BJ (cell line): ENCODE data around the gene IRAK3. TPM values are rescaled to one million over a fixed set of nuclear protein-coding genes. Genes with fewer than 3 reads are reported as not detected.
"Not testable (repeated sequence)": the region's sequence is repeated elsewhere in the genome, so short reads cannot be mapped to it uniquely, and the experiment has no call there.

Experiments
- CTCF ChIA-PET: fragments of 350-600 bp; formaldehyde crosslinking; extraction: SDS; loops from one replicate; lab custom pipeline; 2021; ENCODE audit warnings: antibody characterized with exemption, inconsistent platforms; lab: Yijun Ruan, JAX
- POLR2A ChIA-PET: fragments of 300-600 bp; sonication (Branson Sonifier 250); formaldehyde crosslinking; extraction: SDS; loops from one replicate; lab custom pipeline; 2021; ENCODE audit warnings: antibody characterized with exemption; lab: Charles Lee
- DNase-seq: peaks from one replicate; pipeline ENCODE4 v3.0.0-alpha.2; 2011; ENCODE audit warnings: low read depth
- H3K27me3 ChIP-seq: 2 replicates; pipeline ENCODE4 v1.6.0; 2011; ENCODE audit warnings: low read length; ENCODE audit not compliant: control insufficient read depth, insufficient read depth
- H3K36me3 ChIP-seq: 2 replicates; pipeline ENCODE4 v1.5.1; 2011; ENCODE audit warnings: low read length; ENCODE audit not compliant: control insufficient read depth, insufficient read depth
- H3K4me3 ChIP-seq: 2 replicates; pipeline ENCODE4 v1.5.1; 2011; ENCODE audit warnings: low read depth, mild to moderate bottlenecking, control low read depth, low read length
- polyA plus RNA-seq: library from polyadenylated mRNA; depleted of rRNA; stranded (reverse); fragments of >200 nt; gene quantifications from 2 replicates; pipeline ENCODE4 v1.2.3, GENCODE V29; 2011
- TF ChIP-seq, protein P1 (sequence below): IDR thresholded peaks from 2 replicates; pipeline ENCODE4 v1.5.1; 2011; ENCODE audit warnings: low read depth, mild to moderate bottlenecking, control low read depth, inconsistent platforms, low read length, moderate library complexity; ENCODE audit not compliant: insufficient read depth

Gene IRAK3
- polyA plus RNA-seq, 1 experiment: 3.1 TPM

DNA sequence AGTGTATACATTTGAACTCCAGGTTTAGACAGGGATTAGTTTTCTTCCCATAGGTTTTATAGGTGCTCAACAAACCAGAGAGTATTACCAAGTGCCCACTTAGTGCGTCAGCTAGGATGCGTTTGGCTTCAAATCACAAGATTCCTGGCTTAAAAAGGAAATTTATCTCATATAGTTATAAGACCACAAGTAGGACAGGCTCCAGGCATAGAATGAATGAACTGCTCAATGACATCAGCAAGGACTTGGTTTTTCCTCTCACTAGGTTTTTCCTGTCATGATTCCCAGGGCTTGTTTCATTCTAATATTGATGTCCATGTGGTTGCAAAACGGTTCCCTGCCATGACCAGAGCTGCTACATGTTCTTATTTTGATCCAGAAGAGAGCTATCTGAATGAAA, 6.1 kb upstream of the IRAK3 start:
- ChIA-PET POLR2A (no interaction called here), CTCF (no interaction called here)
- Histone ChIP-seq H3K4me3 (no peak overlapping the region), H3K36me3 (no peaks in the 10 kb centered on the region), H3K27me3 (peaks cover 3% of the 10 kb centered on the region; the same call in 1 of the 2 replicates)
- no peak for DNase-seq
- TF ChIP-seq, protein P1, sequence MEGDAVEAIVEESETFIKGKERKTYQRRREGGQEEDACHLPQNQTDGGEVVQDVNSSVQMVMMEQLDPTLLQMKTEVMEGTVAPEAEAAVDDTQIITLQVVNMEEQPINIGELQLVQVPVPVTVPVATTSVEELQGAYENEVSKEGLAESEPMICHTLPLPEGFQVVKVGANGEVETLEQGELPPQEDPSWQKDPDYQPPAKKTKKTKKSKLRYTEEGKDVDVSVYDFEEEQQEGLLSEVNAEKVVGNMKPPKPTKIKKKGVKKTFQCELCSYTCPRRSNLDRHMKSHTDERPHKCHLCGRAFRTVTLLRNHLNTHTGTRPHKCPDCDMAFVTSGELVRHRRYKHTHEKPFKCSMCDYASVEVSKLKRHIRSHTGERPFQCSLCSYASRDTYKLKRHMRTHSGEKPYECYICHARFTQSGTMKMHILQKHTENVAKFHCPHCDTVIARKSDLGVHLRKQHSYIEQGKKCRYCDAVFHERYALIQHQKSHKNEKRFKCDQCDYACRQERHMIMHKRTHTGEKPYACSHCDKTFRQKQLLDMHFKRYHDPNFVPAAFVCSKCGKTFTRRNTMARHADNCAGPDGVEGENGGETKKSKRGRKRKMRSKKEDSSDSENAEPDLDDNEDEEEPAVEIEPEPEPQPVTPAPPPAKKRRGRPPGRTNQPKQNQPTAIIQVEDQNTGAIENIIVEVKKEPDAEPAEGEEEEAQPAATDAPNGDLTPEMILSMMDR: no peak

DNA sequence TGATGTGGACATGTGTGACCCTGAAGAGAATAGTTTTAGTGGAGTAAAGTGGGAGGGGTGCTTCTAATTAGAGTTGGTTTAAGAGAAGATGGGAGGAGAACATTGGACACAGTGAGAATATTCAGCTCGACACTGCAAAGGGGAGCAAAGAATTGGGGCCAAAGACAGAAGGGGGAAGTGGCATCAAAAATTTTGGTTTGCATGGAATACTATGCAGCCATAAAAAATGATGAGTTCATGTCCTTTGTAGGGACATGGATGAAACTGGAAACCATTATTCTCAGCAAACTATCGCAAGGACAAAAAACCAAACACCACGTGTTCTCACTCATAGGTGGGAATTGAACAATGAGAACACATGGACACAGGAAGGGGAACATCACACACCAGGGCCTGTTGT, 4.2 kb upstream of the IRAK3 start:
- DNase-seq, CTCF ChIA-PET, H3K4me3 ChIP-seq, H3K36me3 ChIP-seq, H3K27me3 ChIP-seq: not testable (repeated sequence)
- POLR2A ChIA-PET: interaction anchor here (1.1 kb wide), 1 partner anchor 15 kb away, joined by 3 read pairs; the partner anchor contains the start of gene TMBIM4

DNA sequence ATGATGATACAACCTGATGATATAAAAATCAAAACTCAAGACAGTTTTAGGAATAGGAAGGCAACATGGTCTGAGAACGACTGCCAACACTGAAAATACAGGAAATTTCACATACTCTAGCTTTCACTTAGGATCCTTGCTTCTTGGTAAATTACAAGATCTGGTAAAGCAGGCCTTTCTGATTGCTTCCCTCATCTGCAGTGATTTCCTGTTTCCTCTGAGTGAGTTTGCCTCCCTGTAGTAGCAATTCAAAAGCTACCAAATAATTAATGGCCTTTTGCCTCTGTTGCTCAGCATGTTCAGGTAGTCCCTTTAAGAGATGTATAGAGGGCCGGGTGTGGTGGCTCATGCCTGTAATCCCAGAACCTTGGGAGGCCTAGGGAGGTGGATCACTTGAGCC, 2.0 kb upstream of the IRAK3 start:
- TF ChIP-seq, protein P1: no peak
- ChIA-PET POLR2A (interaction anchor here (0.6 kb wide), 1 partner anchor 35 kb away, joined by 5 read pairs; no protein-coding TSS in a partner anchor), CTCF (interaction anchor here (1.8 kb wide), 1 partner anchor 14 kb away, joined by 4 read pairs; no protein-coding TSS in a partner anchor)
- H3K36me3 ChIP-seq: no peaks in the 10 kb centered on the region
- no peak for DNase-seq
- H3K27me3 ChIP-seq: peaks cover 3% of the 10 kb centered on the region; the same call in 1 of the 2 replicates
- no peak overlapping the region for H3K4me3 ChIP-seq

DNA sequence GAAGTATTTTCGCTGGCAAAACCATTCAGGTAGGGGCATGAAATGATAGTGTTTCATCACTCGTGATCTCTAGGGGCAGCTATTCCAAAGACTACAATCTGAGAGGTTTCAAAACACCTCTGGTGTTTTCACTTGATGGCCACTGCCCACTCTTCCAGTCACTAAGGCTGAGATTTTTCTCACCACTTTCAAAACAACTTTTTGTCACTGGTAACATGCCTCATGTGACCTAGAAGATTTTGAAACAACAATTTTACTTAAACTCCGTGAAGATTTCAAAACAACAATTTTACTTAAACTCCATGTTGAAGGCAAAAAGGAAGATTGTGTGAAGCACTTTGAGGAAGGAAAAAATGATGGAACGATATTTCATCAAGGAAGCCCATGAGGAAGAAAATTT, 1.2 kb upstream of the IRAK3 start:
- DNase-seq: no peak
- Histone ChIP-seq H3K27me3 (peaks cover 1% of the 10 kb centered on the region; the same call in 1 of the 2 replicates), H3K36me3 (no peaks in the 10 kb centered on the region), H3K4me3 (no peak overlapping the region)
- CTCF ChIA-PET: interaction anchor here (1.1 to 1.4 kb wide), 2 partner anchors 10 to 15 kb away, joined by 5 to 6 read pairs; no protein-coding TSS in a partner anchor
- POLR2A ChIA-PET: interaction anchor here (0.6 kb wide), 1 partner anchor 35 kb away, joined by 5 read pairs; no protein-coding TSS in a partner anchor
- TF ChIP-seq, protein P1: no peak

DNA sequence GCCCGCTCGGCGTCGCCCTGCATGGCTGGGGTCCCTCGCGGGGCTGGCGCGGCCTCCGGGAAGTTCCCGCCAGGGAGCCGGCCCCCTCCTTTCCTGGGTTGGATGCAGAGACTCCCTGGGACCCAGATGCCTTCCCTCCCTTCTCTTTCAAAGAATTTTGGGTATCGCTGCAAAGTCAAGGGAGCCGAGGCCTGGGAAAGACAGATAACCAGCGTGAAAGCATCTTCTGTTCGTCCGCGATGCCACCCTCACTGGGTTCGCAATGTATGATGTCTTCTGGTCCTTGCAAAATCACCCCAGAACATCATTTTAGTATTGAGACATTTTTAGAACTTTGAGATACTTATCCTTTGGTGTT, 451 bp downstream of the IRAK3 start:
- DNase-seq: no peak
- ChIA-PET CTCF (interaction anchor here (1.0 to 1.1 kb wide), 2 partner anchors 9 to 12 kb away, joined by 3 to 5 read pairs; no protein-coding TSS in a partner anchor), POLR2A (no interaction called here)
- H3K4me3 ChIP-seq: peak overlapping the region; percentile 58
- no peaks in the 10 kb centered on the region for H3K36me3 ChIP-seq
- no peaks in the 10 kb centered on the region for H3K27me3 ChIP-seq
- TF ChIP-seq, protein P1: no peak

DNA sequence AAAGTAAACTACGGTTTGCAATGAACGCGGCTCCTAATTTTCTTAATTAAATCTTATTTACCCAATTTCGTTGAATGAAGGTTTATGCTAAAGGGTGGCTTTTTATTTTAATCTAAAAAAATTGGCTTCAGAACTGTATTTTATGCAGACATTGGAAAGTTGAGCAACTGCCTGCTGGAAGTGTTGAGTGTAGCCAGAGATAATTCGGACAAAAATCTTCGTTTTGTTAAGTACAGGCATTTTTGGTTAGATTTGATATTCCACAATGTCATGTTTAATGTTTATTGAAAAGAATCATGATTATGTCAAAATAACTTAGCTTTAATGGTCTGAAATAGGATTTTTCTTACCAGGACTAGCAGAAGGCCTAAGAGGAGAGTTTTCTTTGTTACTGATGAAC, 875 bp downstream of the IRAK3 start:
- ChIA-PET POLR2A (no interaction called here), CTCF (interaction anchor here (1.0 kb wide), 1 partner anchor 8 kb away, joined by 3 read pairs; no protein-coding TSS in a partner anchor)
- H3K4me3 ChIP-seq: peak overlapping the region; percentile 58; the same call in 1 of the 2 replicates
- H3K36me3 ChIP-seq: no peaks in the 10 kb centered on the region
- DNase-seq: no peak
- H3K27me3 ChIP-seq: no peaks in the 10 kb centered on the region
- TF ChIP-seq, protein P1: no peak
